MM.1S (cell line): Measurements from ENCODE around the gene FSIP1.

Experiments
- DNase-seq: peaks from one replicate; pipeline ENCODE4 v3.0.0-alpha.2; 2015
- H2AFZ ChIP-seq: fragments of 300-600 bp; sonication (generic); 2 replicates; pipeline ENCODE4 v1.6.0; 2016; ENCODE audit warnings: antibody characterized with exemption, low read length
- H3F3A ChIP-seq: fragments of 300-600 bp; sonication (generic); 2 replicates; pipeline ENCODE4 v1.6.1; 2016; ENCODE audit warnings: mild to moderate bottlenecking, antibody characterized with exemption, low read length, moderate library complexity, mixed read lengths; ENCODE audit not compliant: insufficient read depth
- H3K27ac ChIP-seq: fragments of 300-600 bp; sonication (generic); 2 replicates; pipeline ENCODE4 v1.5.1; 2016; ENCODE audit warnings: mild to moderate bottlenecking, low read length
- H3K27me3 ChIP-seq: fragments of 300-600 bp; sonication (generic); replicated peaks from 2 replicates; pipeline ENCODE4 v1.6.0; 2016; ENCODE audit warnings: low read length; ENCODE audit not compliant: insufficient read depth
- H3K36me3 ChIP-seq: fragments of 300-600 bp; sonication (generic); replicated peaks from 2 replicates; pipeline ENCODE4 v1.6.1; 2016; ENCODE audit warnings: mild to moderate bottlenecking, low read length, mixed read lengths; ENCODE audit not compliant: insufficient read depth
- H3K4me1 ChIP-seq: fragments of 300-600 bp; sonication (generic); 2 replicates; pipeline ENCODE4 v1.6.1; 2016; ENCODE audit warnings: low read length, mixed read lengths
- H3K4me2 ChIP-seq: fragments of 300-600 bp; sonication (generic); 2 replicates; pipeline ENCODE4 v1.6.0; 2016; ENCODE audit warnings: low read depth, low read length
- H3K4me3 ChIP-seq: fragments of 300-600 bp; sonication (generic); 2 replicates; pipeline ENCODE4 v1.5.1; 2016; ENCODE audit warnings: low read length, mixed read lengths
- H3K79me2 ChIP-seq: fragments of 300-600 bp; sonication (generic); 2 replicates; pipeline ENCODE4 v1.6.1; 2016; ENCODE audit warnings: mixed run types, low read length, mixed read lengths
- H3K9ac ChIP-seq: fragments of 300-600 bp; sonication (generic); 2 replicates; pipeline ENCODE4 v1.6.1; 2016; ENCODE audit warnings: low read length, mixed read lengths
- H3K9me2 ChIP-seq: fragments of 300-600 bp; sonication (generic); replicated peaks from 2 replicates; pipeline ENCODE4 v1.6.1; 2016; ENCODE audit warnings: mild to moderate bottlenecking, low read length, mixed read lengths; ENCODE audit not compliant: insufficient read depth
- H3K9me3 ChIP-seq: fragments of 300-600 bp; sonication (generic); replicated peaks from 2 replicates; pipeline ENCODE4 v1.6.1; 2016; ENCODE audit warnings: mild to moderate bottlenecking, low read length, mixed read lengths; ENCODE audit not compliant: insufficient read depth
- H4K20me1 ChIP-seq: fragments of 300-600 bp; sonication (generic); 2 replicates; pipeline ENCODE4 v1.6.1; 2016; ENCODE audit warnings: mild to moderate bottlenecking, low read length, moderate library complexity, mixed read lengths; ENCODE audit not compliant: insufficient read depth
- EZH2 ChIP-seq: fragments of 300-600 bp; sonication (generic); optimal IDR thresholded peaks from 2 replicates; pipeline ENCODE3; 2017; ENCODE audit warnings: low read depth, mild to moderate bottlenecking, antibody characterized with exemption, low read length, mixed read lengths
- EZH2phosphoT487 ChIP-seq: fragments of 300-600 bp; sonication (generic); IDR thresholded peaks from 2 replicates; pipeline ENCODE4 v1.6.1; 2018; ENCODE audit warnings: antibody characterized with exemption, low read length
- TF ChIP-seq, protein P1 (sequence below): fragments of 300-600 bp; sonication (generic); IDR thresholded peaks from 2 replicates; pipeline ENCODE4 v1.5.1; 2016; ENCODE audit warnings: antibody characterized with exemption, low read length, mixed read lengths

The FSIP1 gene

DNA sequence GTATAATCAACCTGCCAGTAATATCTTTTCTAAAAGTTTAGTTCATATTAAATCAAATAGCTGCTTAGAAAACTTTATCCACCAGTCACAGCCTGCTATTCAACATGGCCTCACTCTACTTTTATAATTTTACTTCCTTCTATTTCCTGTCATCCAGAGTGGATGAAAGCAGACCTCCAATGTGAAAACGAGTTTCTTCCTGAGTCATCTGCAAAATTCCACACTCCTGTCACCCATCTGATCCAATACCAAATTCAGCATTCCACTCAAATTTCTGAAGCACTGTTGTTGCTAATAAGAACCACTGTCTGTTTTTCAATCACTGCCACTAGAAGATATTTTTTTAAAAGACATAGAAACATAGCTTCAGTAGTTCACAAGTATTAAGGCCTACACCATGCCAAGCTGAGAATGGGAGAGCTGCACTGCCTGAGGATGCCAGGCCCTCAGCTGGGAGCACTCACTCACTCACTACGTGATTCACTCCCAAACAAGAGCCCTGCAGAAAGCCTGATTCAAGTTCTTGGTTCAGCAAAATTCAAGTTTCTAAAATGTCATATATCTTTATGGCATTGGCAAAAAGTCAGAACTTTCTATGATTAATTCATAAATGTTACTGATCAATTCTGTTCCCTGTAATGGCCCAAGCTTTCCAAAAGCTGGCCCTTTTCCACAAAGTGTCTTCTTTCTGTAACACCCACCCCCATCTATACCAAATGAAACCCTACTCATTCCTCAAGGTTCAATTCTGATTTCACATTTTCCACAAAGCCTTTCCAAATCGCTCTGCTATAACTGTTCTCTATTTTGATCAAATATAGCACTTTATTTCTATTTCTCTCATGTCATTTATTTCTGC lies 82.9 kb downstream of the FSIP1 start:
- no peak for DNase-seq
- no peaks in the 10 kb centered on the region for H3K36me3 ChIP-seq
- H3K4me1 ChIP-seq, result no peaks in the 10 kb centered on the region
- no peaks in the 10 kb centered on the region for H3K27me3 ChIP-seq
- H3K9ac ChIP-seq, result no peak overlapping the region
- no peaks in the 10 kb centered on the region for H3F3A ChIP-seq
- H3K79me2 ChIP-seq, result no peaks in the 10 kb centered on the region
- no peak overlapping the region for H3K4me3 ChIP-seq
- H3K27ac ChIP-seq, result no peak overlapping the region
- no peak overlapping the region for H3K4me2 ChIP-seq
- TF ChIP-seq EZH2, result no peak
- TF ChIP-seq, protein P1, sequence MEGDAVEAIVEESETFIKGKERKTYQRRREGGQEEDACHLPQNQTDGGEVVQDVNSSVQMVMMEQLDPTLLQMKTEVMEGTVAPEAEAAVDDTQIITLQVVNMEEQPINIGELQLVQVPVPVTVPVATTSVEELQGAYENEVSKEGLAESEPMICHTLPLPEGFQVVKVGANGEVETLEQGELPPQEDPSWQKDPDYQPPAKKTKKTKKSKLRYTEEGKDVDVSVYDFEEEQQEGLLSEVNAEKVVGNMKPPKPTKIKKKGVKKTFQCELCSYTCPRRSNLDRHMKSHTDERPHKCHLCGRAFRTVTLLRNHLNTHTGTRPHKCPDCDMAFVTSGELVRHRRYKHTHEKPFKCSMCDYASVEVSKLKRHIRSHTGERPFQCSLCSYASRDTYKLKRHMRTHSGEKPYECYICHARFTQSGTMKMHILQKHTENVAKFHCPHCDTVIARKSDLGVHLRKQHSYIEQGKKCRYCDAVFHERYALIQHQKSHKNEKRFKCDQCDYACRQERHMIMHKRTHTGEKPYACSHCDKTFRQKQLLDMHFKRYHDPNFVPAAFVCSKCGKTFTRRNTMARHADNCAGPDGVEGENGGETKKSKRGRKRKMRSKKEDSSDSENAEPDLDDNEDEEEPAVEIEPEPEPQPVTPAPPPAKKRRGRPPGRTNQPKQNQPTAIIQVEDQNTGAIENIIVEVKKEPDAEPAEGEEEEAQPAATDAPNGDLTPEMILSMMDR, result no peak
- no peak for TF ChIP-seq EZH2phosphoT487
- H3K9me3 ChIP-seq, result no peaks in the 10 kb centered on the region
- H4K20me1 ChIP-seq, result no peaks in the 10 kb centered on the region
- no peaks in the 10 kb centered on the region for H3K9me2 ChIP-seq
- H2AFZ ChIP-seq, result no peak overlapping the region

DNA sequence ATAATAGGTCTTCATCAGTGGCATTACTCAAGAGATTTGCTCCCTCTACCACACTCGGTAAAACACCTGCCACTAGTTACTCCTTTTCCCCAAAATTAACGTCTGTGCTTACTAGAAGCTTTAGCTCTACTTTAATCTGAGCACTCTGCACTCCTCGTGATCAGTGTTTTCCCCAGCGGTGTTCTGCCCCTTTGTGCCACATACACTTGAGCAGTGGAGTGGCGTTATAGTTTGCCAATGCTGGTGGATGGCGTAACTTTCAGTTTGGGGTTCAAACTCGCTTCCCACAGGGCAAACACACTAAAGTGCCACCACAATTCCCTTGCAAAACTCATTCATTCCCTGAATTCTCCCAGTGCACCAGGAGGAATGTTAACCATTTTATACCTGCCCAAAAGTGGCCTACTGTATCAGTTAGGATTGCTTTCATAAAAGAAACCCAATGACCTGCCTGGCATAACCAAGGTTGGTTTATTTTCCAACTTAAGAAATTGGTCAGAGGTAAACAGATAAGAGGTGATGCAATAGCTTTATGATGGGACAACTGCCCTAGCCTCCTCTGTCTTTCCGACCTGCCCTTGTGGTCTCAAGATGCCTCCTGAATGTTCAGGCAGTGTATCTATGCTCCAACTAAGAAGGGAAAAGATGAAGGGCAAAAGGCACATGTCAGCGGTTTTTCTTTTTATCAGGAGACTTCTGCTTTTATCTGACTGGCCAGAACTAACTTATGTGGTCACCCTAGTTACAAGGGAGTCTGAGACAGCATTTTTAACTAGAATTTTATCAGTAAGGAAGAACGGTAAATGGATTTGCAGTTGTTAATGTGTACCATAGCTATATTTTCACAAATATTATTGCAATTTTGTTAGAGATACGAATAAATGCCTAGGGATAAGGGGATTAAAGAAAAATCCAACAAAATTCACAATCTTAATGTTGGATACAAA lies 83.9 kb downstream of the FSIP1 start:
- Histone ChIP-seq H2AFZ (no peak overlapping the region), H3K9ac (no peak overlapping the region), H3F3A (no peaks in the 10 kb centered on the region), H3K79me2 (no peaks in the 10 kb centered on the region), H3K36me3 (no peaks in the 10 kb centered on the region), H3K9me3 (no peaks in the 10 kb centered on the region), H3K9me2 (no peaks in the 10 kb centered on the region), H3K4me2 (no peak overlapping the region), H3K27me3 (no peaks in the 10 kb centered on the region), H4K20me1 (no peaks in the 10 kb centered on the region), H3K4me3 (no peak overlapping the region), H3K4me1 (no peaks in the 10 kb centered on the region), H3K27ac (no peak overlapping the region)
- DNase-seq, result no peak
- TF ChIP-seq, protein P1, result no peak
- no peak for TF ChIP-seq EZH2phosphoT487
- TF ChIP-seq EZH2, result no peak

DNA sequence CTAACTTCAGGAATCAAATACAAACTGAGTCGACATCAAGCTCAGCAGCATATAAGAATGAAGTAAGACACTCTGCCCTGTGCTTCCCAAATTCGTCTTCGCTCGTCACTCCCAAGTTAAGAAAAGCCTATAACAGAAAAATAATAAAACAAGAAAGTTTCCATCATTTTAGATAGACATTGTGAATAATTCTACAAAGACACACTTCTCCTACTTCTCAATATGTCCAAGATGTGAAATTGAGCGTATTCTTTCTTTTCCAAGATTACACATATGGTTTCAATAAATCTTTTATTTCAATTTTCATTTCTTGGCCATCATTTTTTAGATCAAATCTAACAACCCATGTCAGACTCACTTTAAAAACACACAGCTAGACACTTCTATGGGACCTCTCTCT lies 85.1 kb downstream of the FSIP1 start:
- H3K9me3 ChIP-seq, result no peaks in the 10 kb centered on the region
- no peak overlapping the region for H2AFZ ChIP-seq
- no peaks in the 10 kb centered on the region for H3K9me2 ChIP-seq
- H3K27ac ChIP-seq, result no peak overlapping the region
- TF ChIP-seq EZH2, result no peak
- TF ChIP-seq EZH2phosphoT487, result no peak
- TF ChIP-seq, protein P1, result no peak
- no peak overlapping the region for H3K4me3 ChIP-seq
- DNase-seq, result no peak
- H3K27me3 ChIP-seq, result no peaks in the 10 kb centered on the region
- no peak overlapping the region for H3K9ac ChIP-seq
- H3F3A ChIP-seq, result no peaks in the 10 kb centered on the region
- no peak overlapping the region for H3K4me2 ChIP-seq
- no peaks in the 10 kb centered on the region for H3K36me3 ChIP-seq
- no peaks in the 10 kb centered on the region for H4K20me1 ChIP-seq
- no peaks in the 10 kb centered on the region for H3K4me1 ChIP-seq
- no peaks in the 10 kb centered on the region for H3K79me2 ChIP-seq
